ENCODE measurements around the gene EXD3. TPM values are rescaled to one million over a fixed set of nuclear protein-coding genes. Genes with fewer than 3 reads are reported as not detected.

EXD3 gene
- total RNA-seq, 1 donor from 2014 or later: 19.5 TPM

DNA sequence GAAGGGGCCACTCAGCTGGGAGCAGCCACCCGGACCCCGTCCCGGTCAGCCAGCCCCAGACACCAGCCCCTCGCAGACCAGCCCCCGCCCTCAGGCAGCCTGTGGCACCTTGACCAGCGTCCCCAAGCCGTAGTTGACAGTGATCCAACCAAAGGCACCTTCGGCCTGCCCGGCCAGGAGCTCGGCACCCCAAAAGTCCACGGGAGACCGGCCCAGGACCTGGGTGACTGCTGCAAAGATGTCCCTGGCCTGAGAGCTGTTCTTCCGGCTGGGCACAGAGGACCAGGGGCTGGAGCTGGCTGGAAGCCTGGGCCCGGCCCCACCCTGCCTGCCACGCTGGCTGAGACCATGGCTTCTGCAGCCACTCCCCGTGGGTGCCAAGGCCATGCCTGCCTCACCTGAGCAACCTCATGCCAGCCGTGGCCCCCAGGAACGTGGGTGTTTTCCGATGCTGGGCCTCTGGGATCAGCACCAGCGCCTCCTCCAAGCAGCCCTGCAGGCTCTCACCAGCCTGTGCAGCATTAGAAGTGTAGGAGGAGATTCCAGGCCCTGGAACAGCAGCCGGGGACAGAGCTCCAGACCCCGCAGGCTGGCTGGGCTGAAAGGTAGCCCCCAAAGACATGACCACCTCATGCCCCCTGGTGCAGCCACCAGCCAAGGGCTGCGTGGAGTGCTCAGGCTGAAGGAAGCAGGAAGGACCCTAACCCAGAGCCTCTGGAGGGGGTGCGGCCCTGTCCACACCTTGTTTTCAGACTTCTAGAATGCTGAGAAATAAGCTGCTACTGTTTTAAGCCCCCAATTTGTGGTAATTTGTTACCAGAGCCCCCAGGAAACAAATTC is 14.0 kb upstream of the EXD3 start:
- Mint-ChIP-seq H3K27me3 (peaks cover 2% of the 10 kb centered on the region), H3K4me3 (no peak overlapping the region), H3K27ac (no peak overlapping the region), H3K4me1 (ENCODE audit: unreplicated experiment) (peaks cover 3% of the 10 kb centered on the region), H3K9me3 (no peaks in the 10 kb centered on the region), H3K36me3 (no peaks in the 10 kb centered on the region)
- TF ChIP-seq, protein P1, sequence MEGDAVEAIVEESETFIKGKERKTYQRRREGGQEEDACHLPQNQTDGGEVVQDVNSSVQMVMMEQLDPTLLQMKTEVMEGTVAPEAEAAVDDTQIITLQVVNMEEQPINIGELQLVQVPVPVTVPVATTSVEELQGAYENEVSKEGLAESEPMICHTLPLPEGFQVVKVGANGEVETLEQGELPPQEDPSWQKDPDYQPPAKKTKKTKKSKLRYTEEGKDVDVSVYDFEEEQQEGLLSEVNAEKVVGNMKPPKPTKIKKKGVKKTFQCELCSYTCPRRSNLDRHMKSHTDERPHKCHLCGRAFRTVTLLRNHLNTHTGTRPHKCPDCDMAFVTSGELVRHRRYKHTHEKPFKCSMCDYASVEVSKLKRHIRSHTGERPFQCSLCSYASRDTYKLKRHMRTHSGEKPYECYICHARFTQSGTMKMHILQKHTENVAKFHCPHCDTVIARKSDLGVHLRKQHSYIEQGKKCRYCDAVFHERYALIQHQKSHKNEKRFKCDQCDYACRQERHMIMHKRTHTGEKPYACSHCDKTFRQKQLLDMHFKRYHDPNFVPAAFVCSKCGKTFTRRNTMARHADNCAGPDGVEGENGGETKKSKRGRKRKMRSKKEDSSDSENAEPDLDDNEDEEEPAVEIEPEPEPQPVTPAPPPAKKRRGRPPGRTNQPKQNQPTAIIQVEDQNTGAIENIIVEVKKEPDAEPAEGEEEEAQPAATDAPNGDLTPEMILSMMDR (conservative IDR thresholded peaks at IDR 0.05): no peak
- DNase-seq (ENCODE audit: extremely low spot score, unreplicated experiment): no peak

DNA sequence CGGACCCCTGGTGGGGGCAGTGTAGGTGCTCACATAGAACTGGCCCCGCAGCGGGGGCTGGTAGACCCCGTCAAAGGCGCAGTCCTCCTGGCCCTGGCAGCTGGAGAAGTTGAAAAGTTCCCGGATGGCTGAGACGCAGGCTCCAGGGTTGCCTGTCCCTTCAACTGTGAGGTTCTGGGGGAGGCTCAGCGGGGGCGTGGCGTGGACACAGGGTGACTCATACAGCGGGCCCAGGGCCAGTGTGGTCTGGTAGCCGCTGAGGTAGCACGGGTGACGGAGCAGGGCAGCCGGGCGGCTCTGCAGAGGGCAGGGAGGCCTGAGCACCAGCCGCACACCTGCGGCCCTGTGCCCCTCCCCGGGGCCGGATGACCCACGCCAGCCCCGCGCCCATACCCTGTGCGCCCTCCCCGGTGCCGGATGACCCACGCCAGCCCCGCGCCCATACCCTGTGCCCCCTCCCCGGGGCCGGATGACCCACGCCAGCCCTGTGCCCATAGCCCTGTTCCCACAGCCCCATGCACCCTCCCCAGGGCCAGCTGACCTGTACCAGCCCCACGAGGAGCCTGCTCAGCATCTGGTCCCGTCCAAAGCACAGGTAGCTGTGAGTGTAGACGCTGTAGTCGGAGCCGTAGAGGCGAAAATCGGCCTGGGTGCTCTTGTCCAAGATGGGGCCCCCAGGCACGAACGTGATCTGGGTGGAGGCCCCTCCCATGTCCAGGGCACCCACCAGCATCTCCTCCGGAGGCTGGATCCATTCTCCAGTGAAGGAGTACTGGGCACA is 13.2 kb upstream of the EXD3 start:
- Mint-ChIP-seq H3K27me3 (no peaks in the 10 kb centered on the region), H3K4me3 (no peak overlapping the region), H3K27ac (no peak overlapping the region), H3K9me3 (no peaks in the 10 kb centered on the region), H3K36me3 (no peaks in the 10 kb centered on the region), H3K4me1 (ENCODE audit: unreplicated experiment) (no peaks in the 10 kb centered on the region)
- TF ChIP-seq, protein P1 (conservative IDR thresholded peaks at IDR 0.05): no peak
- DNase-seq (ENCODE audit: extremely low spot score, unreplicated experiment): no peak

DNA sequence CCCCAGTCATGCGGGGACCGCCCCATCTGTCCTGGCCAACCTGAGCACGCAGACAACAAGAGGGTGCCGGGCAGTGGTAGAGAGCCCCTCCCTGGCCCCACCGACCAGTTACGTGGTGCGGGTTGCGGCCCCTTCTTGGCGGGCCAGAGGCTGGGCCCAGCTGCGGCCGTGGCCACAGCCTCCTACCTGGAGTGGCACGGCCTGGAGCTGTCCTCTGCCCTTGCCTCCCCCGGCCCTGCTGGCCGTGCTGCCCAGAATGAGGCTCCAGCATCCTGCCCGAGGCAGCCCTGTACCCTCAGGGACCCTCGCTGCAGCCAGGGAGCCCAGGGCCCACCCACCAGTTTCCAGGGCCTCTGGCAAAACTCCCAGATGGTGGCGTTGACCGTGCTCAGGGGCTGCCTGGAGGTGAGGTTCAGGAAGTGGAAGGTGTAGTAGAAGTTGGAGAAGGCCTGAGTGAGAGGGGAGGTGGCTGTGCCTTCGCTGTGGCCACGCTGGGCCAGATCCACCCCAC is 12.5 kb upstream of the EXD3 start:
- no peak for DNase-seq (ENCODE audit: extremely low spot score, unreplicated experiment)
- Mint-ChIP-seq H3K9me3 (no peaks in the 10 kb centered on the region), H3K4me1 (ENCODE audit: unreplicated experiment) (no peaks in the 10 kb centered on the region), H3K36me3 (no peaks in the 10 kb centered on the region), H3K27me3 (no peaks in the 10 kb centered on the region), H3K4me3 (no peak overlapping the region), H3K27ac (no peak overlapping the region)
- TF ChIP-seq, protein P1 (conservative IDR thresholded peaks at IDR 0.05): no peak

DNA sequence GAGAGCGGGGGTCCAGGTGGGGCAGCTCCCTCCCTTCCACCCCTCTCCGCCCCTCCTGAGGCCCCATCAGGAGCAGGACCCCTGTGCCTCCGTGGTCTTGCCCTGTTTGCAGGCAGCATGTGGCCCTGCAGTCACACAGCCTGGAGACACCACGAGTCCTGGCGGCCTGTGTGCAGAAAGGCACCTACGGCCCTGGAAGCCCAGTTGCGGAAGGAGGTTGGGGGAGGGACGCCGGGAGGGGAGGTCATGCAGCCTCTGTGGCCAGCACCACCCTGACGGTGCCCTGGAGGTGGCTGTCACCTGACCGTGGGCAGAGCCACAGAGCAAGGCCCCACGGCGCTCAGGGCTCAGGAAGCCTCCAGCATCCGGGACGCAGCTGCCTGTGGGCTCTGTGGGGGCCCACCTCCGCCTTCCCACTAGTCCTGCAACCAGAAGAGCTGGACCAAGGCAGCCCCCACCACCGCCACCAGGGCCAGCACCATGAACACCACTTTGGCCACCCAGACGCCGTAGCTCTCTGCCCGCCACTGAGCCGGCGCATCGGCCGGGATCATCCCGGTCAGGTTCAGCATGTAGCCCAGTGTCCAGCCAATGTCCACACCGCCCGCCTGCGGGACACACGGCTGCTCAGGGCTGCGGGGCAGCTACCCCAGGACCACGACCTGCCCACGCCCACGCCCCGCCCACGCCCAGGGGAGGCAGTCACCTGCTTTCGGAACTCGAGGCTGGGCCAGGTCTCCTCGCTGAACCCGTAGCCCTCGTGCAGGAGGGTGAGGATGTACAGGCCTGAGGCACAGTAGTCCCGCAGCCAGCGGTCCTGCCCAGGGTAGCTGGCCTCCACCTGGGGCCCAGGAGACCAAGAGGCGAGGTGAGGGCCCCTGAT is 11.8 kb upstream of the EXD3 start:
- Mint-ChIP-seq H3K36me3 (no peaks in the 10 kb centered on the region), H3K4me3 (no peak overlapping the region), H3K27ac (no peak overlapping the region), H3K27me3 (no peaks in the 10 kb centered on the region), H3K9me3 (no peaks in the 10 kb centered on the region), H3K4me1 (ENCODE audit: unreplicated experiment) (no peaks in the 10 kb centered on the region)
- no peak for DNase-seq (ENCODE audit: extremely low spot score, unreplicated experiment)
- TF ChIP-seq, protein P1 (conservative IDR thresholded peaks at IDR 0.05): no peak

DNA sequence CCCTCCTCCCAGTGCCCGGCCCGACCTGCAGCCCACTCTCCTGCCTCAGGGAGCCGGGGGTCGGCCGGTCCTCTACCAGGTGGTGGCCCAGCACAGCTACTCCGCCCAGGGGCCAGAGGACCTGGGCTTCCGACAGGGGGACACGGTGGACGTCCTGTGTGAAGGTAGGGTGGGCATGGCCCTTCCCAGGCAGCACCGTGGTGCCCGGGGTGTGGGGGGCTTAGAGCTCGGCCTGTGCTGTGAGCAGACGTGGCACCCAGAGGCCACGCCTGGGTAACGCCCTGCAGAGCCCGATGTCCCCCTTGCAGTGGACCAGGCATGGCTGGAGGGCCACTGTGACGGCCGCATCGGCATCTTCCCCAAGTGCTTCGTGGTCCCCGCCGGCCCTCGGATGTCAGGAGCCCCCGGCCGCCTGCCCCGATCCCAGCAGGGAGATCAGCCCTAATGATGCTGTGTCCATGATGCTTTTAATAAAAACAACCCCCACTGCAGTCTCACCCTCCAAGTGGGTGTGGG is 11.0 kb upstream of the EXD3 start:
- TF ChIP-seq, protein P1 (conservative IDR thresholded peaks at IDR 0.05): no peak
- Mint-ChIP-seq H3K27ac (no peak overlapping the region), H3K36me3 (no peaks in the 10 kb centered on the region), H3K9me3 (no peaks in the 10 kb centered on the region), H3K4me3 (no peak overlapping the region), H3K27me3 (no peaks in the 10 kb centered on the region), H3K4me1 (ENCODE audit: unreplicated experiment) (no peaks in the 10 kb centered on the region)
- no peak for DNase-seq (ENCODE audit: extremely low spot score, unreplicated experiment)
